IPS-15b (cell line): Measurements from ENCODE around the gene RALGPS1.
"Not testable (repeated sequence)": the region's sequence is repeated elsewhere in the genome, so short reads cannot be mapped to it uniquely, and the experiment has no call there.

Experiments
- H3K27me3 ChIP-seq: one replicate; pipeline ENCODE4 v1.6.1; 2013; ENCODE audit warnings: low read length; ENCODE audit not compliant: control insufficient read depth, insufficient read depth
- H3K36me3 ChIP-seq: one replicate; pipeline ENCODE4 v1.6.1; 2013; ENCODE audit warnings: low read length; ENCODE audit not compliant: control insufficient read depth, insufficient read depth
- H3K4me1 ChIP-seq: one replicate; pipeline ENCODE4 v1.6.1; 2013; ENCODE audit warnings: mild to moderate bottlenecking, low read length; ENCODE audit not compliant: control insufficient read depth, insufficient read depth
- H3K4me3 ChIP-seq: one replicate; pipeline ENCODE4 v1.5.1; 2013; ENCODE audit warnings: low read depth, low read length
- H3K9ac ChIP-seq: one replicate; pipeline ENCODE4 v1.6.1; 2013; ENCODE audit warnings: low read depth, mild to moderate bottlenecking, low read length
- H3K9me3 ChIP-seq: one replicate; pipeline ENCODE4 v1.6.1; 2013; ENCODE audit warnings: mild to moderate bottlenecking, low read length; ENCODE audit not compliant: control insufficient read depth, insufficient read depth

Gene RALGPS1

DNA sequence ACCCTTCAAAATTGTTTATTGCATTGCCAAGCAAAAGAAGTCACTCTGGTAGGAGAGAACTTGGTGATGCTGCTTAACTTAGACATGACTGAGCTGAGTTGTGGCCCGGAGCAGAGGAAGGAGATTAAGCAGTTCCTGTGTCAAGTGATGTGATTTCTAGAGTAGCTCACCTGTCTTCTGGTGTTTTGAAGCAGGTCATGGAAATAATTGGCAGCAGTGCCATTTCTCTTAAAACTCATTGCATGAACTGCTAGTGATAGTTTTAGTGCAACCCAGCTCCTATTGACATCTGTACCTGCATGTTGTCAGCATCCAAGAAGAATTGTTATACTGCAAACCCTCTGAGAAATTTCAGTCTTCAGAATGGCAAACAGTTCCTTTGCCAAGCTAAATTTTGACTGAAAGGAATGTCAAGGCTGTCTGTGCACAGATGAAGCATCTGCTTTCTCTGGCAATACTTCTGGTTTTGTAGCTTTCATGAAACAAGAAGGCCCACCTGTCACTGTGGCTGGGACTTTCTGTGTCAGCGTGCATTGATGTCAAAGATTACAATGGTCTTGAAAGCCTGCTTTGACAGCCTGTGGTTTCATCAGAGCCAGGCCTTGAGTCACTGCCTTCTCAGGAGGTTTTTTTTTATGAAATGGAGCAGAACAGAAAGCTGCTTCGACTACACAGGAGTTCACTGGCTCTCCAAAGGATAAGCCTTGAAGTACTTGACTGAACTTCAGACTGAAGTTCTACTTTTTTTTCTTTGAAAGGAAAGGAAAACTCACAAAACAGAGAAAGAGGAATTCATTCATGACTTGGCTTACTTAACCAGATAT lies 90.6 kb downstream of the RALGPS1 start:
- H3K4me3 ChIP-seq: no peak overlapping the region
- H3K9ac ChIP-seq: no peak overlapping the region
- no peaks in the 10 kb centered on the region for H3K27me3 ChIP-seq
- H3K9me3 ChIP-seq: no peaks in the 10 kb centered on the region
- H3K4me1 ChIP-seq: no peaks in the 10 kb centered on the region
- H3K36me3 ChIP-seq: no peaks in the 10 kb centered on the region

- no peak overlapping the region for H3K4me3 ChIP-seq
Measured at GRCh38 chr9:127005770-127006314, 91.3 kb downstream of the RALGPS1 start.

DNA sequence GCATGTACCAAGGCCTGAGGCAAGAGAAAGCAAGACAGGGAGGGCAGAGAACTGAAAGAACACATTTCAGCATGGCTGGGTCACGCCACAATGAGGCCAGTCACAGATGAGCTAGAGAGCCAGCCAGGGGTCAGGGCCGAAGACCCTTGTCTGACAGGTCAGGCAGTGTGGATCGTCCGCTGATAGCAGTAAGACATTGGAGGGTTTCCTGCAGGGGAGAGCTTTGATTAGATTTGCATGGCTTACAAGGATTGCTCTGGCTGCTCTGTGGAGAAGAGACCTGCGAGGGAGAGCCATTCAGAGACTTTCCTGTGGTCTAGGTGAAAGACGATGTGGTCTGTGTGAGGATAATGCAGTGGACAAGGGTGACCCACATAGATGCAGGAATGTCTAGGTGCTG lies 93.1 kb downstream of the RALGPS1 start:
- no peaks in the 10 kb centered on the region for H3K27me3 ChIP-seq
- H3K9me3 ChIP-seq: no peaks in the 10 kb centered on the region
- H3K36me3 ChIP-seq: no peaks in the 10 kb centered on the region
- no peaks in the 10 kb centered on the region for H3K4me1 ChIP-seq
- no peak overlapping the region for H3K9ac ChIP-seq
- H3K4me3 ChIP-seq: no peak overlapping the region

More at GRCh38 chr9:127005770-127006314, 91.3 kb downstream of the RALGPS1 start:
- H3K4me1 ChIP-seq: no peaks in the 10 kb centered on the region
- H3K9ac ChIP-seq: no peak overlapping the region
- no peaks in the 10 kb centered on the region for H3K9me3 ChIP-seq
- no peaks in the 10 kb centered on the region for H3K36me3 ChIP-seq
- H3K27me3 ChIP-seq: no peaks in the 10 kb centered on the region

DNA sequence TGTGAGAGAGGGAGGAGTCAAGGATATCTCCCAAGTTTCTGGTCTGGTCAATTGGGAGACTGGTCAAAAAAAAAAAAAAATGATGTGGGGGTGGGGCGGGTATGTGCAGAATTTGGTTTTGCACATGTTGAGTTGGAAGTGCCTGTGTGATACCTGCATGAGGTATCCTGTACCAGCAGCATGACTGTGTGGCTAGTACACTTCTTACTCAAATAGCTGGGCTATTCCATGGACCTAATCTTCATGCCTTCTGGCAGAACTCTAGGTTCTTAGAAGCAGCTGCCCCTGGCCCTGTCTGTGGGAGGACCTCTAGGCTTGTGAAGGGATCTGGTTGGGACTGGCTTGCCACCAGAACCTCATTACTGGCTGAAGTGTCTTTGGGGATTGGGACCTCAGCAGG lies 93.5 kb downstream of the RALGPS1 start:
- no peaks in the 10 kb centered on the region for H3K4me1 ChIP-seq

GRCh38 chr9:127011772-127012171 lies 97.2 kb downstream of the RALGPS1 start:
- H3K4me1 ChIP-seq: no peaks in the 10 kb centered on the region
- no peak overlapping the region for H3K4me3 ChIP-seq
- no peak overlapping the region for H3K9ac ChIP-seq
- H3K9me3 ChIP-seq: no peaks in the 10 kb centered on the region
- no peaks in the 10 kb centered on the region for H3K27me3 ChIP-seq
- H3K36me3 ChIP-seq: no peaks in the 10 kb centered on the region

More for the DNA sequence above, 93.5 kb downstream of the RALGPS1 start:
- H3K9ac ChIP-seq: no peak overlapping the region
- no peaks in the 10 kb centered on the region for H3K36me3 ChIP-seq
- H3K27me3 ChIP-seq: no peaks in the 10 kb centered on the region
- no peak overlapping the region for H3K4me3 ChIP-seq
- no peaks in the 10 kb centered on the region for H3K9me3 ChIP-seq

DNA sequence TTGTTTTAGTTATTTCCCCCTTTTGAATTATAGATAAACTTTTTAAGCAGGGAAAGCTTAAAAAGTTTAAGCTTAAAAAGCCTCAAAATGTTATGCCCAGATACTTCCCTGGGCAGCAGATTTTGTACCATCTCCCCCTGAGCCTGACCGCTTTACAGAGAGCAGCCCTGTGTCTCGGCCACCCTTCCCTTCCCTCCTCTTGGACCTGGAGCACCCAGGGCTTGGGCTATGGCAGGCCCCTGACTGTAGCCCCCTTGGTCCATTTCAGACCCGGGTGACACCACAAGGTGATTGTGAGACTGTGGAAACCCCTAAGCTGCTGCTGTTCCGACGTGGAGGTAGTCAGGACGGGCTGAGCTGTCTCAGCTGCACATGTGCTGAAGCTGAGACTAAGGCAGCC lies 97.7 kb downstream of the RALGPS1 start:
- no peaks in the 10 kb centered on the region for H3K27me3 ChIP-seq
- H3K4me3 ChIP-seq: no peak overlapping the region
- H3K36me3 ChIP-seq: no peaks in the 10 kb centered on the region
- no peak overlapping the region for H3K9ac ChIP-seq
- H3K9me3 ChIP-seq: no peaks in the 10 kb centered on the region
- H3K4me1 ChIP-seq: no peaks in the 10 kb centered on the region

GRCh38 chr9:127013597-127013996 lies 99.0 kb downstream of the RALGPS1 start:
- Histone ChIP-seq H3K9ac (no peak overlapping the region), H3K4me1 (no peaks in the 10 kb centered on the region), H3K36me3 (no peaks in the 10 kb centered on the region), H3K9me3 (no peaks in the 10 kb centered on the region), H3K27me3 (no peaks in the 10 kb centered on the region), H3K4me3 (no peak overlapping the region)

DNA sequence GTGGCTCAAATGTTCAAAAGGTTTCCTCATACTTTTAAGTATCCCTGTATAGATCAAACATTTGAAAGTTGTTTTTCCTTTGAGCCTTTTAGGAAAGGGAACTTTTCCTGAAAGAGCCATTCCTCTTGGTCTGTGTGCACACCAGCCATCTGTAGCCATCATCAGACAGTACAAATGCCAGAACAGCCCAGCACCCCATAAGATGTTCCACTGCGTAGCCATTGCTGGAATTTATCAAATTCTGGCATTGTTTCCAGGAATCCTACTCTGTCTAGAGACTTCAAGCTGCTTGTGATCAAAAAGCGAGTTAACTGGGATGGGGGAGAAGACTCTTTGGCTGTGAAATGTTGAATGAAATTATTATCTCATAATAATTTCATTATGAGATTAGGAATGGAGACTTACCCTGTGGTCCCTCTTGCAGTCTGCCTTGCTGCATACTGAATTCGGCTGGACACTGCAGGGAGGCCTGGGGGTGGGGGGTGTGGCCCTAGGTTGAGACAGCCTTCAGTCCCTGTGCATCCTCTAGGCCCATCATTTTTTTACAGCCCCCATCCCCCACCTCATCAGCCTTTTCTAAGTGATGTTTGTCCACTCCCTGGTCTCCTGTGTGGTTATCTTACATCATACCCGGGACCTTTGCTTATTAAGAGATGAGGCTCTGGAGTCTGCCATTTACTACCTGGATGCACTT lies 99.8 kb downstream of the RALGPS1 start:
- H3K9ac ChIP-seq: no peak overlapping the region
- H3K36me3 ChIP-seq: no peaks in the 10 kb centered on the region
- no peak overlapping the region for H3K4me3 ChIP-seq
- H3K27me3 ChIP-seq: no peaks in the 10 kb centered on the region
- no peaks in the 10 kb centered on the region for H3K9me3 ChIP-seq
- no peaks in the 10 kb centered on the region for H3K4me1 ChIP-seq

DNA sequence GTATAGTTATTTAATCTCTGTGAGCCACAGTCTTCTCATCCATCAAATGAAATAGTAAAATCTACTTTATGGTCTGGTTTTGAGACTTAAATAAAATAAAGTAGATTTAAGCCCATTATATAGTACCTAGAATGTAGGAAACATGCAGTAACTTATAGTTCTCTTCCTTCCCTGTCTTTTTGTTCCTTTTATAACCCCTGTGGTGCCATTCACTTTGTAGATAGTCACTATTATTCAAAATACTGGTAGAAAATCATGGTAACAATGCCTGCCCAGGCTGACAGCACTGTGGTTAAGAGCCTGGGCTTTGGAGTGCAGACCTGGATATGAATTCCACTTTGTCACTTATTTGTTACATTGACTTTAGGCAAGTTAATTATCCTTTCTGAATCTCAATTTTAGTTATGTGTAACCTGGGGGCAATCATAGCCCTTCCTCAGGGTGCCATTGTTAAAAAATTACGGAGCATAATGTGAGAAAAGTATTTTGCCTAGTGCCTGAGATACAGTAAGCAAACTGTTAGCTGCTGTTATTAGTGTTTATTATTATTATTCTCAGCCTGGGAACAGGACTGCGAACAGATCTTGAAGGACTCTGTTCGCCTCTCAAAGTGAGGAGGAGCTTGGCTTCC lies 100.4 kb downstream of the RALGPS1 start:
- Histone ChIP-seq H3K9ac (no peak overlapping the region), H3K27me3 (no peaks in the 10 kb centered on the region), H3K4me3 (no peak overlapping the region)

GRCh38 chr9:127015921-127016512 lies 101.4 kb downstream of the RALGPS1 start:
- no peaks in the 10 kb centered on the region for H3K4me1 ChIP-seq
- no peak overlapping the region for H3K4me3 ChIP-seq
- no peaks in the 10 kb centered on the region for H3K36me3 ChIP-seq
- no peaks in the 10 kb centered on the region for H3K27me3 ChIP-seq
- no peak overlapping the region for H3K9ac ChIP-seq
- no peaks in the 10 kb centered on the region for H3K9me3 ChIP-seq

More for the DNA sequence above, 100.4 kb downstream of the RALGPS1 start:
- H3K36me3 ChIP-seq: no peaks in the 10 kb centered on the region
- no peaks in the 10 kb centered on the region for H3K9me3 ChIP-seq
- H3K4me1 ChIP-seq: no peaks in the 10 kb centered on the region

- not testable (repeated sequence) for H3K27me3 ChIP-seq, H3K36me3 ChIP-seq, H3K9me3 ChIP-seq, H3K9ac ChIP-seq, H3K4me1 ChIP-seq, H3K4me3 ChIP-seq
Measured at GRCh38 chr9:127017979-127018378, 103.4 kb downstream of the RALGPS1 start.
